Endometrium (tissue), 2 donors: Measurements from ENCODE around the gene SNED1.
"Not testable (repeated sequence)": the region's sequence is repeated elsewhere in the genome, so short reads cannot be mapped to it uniquely, and the experiment has no call there.

Experiments
- FAIRE-seq: peaks from 2 replicates; lab custom pipeline; 2012; peaks lifted over from hg19 to GRCh38; lab: Jason Lieb, UNC
- donor health status: control.
- donor health status: control.

The SNED1 gene

DNA sequence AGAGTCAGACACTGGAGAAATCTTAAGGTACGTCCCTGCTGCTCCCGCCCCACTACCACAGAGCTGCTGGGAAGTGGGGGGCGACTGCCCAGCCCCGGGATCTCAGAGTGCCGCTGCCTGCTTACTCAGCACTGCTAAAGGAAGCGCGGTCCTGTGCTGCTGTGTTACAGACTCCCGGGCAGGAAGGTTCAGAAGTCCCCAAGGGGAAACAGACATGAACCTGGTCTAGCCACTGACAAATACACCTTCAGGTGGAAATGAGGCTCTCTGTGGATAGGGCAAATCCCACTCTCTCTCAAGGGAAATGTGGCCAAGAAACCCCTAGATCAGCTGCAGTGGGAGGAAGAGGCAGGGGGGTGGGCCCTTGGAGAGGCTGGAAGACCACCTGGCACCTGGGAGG, 90.0 kb downstream of the SNED1 start:
- no peak for FAIRE-seq

DNA sequence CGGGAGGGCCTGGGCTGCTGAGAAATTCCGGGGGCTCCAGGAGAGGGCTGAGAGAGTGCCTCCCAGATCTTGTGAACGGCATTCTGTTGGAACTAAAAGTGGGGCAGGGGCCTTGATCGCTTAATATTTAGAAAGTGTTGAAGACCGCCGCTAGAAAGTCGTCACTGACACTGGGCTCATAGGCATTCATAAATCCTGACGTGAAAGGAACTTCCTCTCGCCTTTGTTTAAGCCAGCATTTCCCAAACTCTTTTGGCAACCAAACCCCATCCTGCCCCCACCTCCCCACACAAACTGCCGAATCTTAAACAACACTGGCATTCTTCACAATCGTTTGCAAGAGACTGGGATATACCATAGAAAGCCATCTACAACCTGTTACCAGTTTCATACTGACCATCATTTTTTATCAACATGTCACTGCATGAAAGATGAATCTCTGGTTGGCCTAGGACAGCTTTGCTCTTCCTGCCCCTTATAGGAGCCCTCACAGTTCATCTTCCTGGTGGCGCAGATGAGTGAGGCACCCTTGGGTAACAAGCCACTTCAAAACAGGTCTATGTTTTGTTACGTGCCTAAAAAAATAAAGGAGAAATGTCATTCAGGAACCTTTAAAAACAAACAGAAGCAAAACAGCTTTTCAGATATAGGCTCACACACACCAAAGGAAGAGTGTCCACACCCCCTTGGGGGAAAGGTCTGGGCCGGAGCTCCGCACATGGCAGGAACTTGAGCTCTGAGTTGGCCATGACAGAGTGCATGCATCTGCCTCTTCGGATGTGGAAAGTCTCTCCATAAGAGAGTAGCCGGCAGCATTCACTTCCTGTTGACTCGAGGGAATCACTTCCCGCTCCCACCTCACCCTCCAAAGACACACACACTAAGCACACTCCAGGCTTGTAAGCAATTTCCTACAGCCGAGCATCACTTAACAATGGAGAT, 90.6 kb downstream of the SNED1 start:
- FAIRE-seq, result no peak

DNA sequence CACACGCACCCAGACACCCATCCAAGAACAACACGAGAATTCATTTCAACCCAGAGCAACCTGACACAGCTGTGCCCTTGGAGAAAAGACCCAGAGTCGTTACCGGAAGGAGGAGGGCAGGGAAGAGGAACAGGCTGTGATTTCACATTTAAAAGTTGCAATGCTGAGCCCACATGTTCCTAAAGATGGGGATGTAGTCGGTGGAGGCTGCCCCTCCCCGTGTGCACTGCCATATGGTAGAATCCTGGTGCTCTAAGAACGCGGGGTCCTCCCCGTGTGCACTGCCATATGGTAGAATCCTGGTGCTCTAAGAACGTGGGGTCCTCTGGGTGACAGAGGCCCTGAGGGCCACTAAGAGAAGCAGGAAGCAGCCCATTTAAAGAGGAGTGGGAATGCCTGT, 92.8 kb downstream of the SNED1 start:
- FAIRE-seq, result no peak

DNA sequence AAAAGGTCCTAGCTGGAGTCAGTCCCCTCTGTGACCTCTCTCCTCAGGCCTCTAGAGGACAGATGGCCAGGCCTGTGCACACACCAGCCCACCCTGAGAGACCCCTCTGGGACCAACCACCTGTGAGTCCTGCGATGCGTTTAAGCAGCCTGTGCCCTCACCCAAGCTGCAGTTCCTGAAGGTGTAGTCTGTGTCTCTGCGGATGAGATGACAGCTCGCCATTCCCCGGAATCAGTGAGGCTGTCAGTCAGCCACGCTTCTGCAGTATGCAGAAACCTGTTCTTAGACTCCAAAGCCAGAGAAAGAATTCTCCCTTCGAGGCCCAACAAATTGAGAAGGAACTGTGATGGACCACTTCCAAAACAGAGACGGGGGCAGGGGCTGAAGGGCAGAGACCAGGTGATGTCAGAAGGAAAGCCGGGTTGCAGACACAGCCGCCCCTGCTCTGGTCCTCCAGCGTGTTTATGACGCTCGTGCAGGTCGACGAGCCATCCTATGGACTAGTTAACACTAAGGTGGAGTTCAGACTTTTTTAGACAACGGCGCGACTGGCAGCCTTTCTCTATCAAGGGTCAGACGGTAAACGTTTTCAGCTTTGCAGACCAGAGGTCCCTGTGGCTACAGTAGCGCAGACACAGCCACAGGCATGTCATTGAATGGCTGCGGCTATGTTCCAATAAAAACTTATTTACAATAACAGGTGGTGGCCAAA, 93.5 kb downstream of the SNED1 start:
- FAIRE-seq, result no peak

DNA sequence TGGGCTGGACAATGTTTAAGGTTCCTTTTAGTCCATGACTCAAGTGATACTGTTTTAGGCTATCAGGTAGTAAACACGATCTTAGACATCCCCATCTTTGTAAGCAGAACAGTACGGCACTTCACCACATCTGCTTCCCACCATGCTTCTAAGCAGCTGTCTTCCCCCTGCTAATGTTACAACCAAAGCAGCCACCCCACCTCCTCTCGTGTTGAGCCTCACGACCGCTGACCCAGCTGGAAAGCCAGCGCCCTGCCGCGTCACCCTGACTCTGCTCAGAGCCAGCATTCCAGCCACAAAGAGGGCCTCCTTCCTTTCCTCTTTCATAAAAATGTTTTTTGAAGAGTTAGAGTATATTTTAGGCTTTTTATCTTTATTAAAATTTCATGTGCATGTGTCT, 94.3 kb downstream of the SNED1 start:
- no peak for FAIRE-seq

DNA sequence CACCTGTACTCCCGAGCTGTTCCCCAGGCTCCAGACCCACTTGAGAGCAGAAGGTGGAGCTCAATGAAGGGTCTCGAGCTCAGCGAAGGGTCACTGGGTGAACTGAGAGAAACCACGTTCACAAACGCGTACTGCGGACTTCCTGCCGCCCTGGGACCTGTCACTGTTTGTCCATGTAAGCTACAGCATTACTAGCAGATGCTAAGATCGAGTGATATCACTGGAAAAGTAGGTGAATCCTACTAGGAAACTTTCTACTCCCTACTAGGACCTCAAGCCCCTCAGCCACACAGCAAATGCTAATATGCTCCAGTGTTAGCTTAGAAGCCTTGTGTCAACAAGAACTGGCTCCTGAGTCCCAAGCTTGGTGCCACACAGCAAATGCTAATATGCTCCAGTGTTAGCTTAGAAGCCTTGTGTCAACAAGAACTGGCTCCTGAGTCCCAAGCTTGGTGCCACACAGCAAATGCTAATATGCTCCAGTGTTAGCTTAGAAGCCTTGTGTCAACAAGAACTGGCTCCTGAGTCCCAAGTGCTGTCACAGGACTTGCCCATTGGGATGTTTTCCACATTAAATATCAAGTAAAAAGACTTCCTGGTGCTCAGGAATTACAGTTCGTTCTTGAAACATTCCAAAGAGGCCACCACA, 94.8 kb downstream of the SNED1 start:
- not testable (repeated sequence) for FAIRE-seq

DNA sequence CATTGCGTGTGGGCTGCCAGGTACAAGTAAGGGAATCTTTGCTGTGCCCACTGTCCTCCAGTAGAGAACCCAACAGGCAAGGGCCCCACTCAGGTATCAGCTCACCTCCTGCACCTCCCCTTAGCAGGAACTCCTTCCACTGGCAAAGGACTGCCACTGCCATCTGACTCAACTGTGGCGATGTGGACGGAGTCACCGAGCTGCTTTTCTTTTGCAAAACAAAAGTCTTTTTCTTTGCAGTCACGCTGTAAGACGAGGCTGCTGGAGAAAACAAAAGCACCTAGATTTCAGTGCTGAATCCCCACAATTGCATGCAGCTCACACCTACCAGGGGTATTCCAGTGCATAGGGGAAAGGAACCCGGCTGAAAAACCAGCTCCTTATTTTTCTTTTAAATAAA, 95.8 kb downstream of the SNED1 start:
- FAIRE-seq, result no peak

DNA sequence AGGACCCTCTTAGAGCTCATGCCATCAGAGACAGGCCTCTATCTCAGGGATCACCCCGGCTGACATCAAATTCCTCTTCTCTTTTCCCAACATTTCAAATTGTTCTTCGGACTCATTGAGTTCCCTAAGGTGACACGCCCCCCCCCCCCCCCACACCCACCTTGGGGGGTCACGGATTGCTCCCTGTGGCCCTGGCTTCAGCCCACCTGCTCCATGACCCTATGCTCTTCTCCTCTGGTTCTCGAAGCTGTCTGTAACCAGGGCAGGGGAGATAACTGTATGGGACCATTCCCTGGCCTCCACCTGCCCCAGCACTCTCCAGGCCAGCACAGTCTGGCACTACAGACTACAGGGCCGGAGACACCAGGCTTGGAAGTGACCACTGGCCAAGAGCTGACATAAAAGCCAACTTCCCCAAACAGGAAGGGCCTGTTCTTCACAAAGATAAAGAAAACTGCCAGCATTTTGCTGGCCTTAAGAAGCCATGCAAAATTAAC, 96.6 kb downstream of the SNED1 start:
- no peak for FAIRE-seq

DNA sequence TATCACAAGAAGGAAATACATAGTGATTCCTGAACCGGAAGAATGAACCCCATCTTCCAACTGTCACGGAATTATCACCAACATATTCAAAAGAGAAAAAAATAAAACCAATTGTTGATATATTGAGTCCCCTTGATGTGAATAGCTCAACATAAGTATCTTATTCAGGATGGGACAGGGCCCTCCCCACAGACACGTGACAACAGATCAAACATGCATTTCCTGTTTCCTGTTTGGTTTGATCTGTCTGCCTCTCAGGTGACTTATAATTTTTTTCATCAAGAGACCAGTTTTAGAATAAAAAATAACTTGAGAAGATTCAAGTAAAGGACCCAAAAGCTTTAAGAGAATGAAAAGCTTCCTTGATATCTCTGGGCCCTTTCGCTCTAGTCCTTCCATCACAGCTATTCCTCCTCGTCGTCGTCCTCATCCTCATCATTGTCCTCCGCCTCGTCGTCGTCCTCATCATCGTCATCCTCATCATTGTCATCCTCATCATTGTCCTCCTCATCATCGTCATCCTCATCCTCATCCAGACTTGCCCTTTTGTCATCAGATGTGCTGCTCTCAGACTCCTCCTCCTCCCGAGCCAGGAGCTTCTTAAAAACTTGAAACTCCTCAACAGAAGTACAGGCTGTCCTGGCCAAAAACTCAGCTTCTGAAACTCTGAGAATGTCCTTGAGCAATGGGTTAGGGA, 97.3 kb downstream of the SNED1 start:
- FAIRE-seq, result no peak

DNA sequence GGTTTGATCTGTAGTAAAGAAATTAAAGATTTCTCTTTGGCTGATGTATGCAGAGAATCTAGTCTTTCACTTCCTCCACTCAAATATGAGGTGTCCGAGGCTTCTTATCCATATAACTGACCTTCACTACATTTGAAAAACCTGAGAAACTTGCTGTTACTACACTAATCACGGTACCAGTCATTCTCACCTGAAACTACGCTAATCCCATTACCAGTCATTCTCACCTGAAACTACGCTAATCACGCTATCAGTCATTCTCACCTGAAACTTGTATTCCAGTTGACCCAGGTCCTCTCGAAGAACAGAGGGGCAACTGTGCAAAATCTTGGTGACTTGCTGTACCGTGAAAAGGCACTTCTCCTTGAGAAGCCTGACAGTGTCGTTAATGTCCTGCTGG, 98.6 kb downstream of the SNED1 start:
- FAIRE-seq, result no peak

DNA sequence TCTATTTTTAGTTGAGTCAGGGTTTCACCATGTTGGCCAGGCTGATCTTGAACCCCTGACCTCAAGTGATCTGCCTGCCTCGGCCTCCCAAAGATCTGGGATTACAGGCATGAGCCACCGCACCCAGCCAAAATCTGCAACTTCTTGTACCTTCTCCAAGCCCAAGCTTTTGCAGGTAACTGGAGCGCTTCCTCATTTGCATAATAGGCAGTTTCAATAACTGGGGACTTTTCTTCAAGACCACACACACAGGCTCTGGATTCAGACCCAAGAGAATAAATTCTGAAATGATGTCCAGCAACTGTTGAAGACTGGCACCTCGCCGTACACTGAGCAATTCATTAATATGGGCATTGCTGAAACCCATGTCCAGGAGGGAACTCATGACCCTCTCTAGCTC, 100.8 kb downstream of the SNED1 start:
- FAIRE-seq, result no peak

DNA sequence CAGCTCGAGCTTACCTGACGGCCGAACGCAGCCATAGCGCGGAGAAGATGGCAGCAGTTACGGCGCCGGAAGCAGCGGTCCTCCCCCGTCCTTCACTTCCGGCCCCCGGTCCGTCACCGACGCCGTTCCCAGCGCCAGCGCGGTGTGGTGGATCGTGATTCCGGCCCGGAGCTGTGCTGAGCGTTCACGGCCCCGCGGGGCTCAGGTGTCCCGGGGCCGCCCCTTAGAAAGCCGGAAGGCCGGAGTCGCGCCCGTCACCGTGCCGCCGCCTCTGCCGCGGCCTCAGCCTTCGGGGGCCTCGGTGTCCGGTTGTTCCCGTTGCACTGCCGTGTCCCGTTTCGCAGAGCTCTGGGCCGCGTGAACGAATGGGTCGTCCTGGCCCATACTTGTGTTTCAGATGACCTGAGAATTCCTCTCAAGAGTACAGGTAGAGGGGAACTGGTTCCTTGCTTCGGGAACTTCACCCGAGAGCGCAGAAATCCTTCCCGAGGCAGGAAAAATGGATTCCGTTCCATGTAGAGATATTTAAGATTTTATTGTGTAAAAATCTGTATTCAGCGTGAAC, 103.9 kb downstream of the SNED1 start, which contains the start of gene MTERF4:
MTERF4 (minus strand) TSS at position 49 of the 565 bp plus-strand sequence; CDS start at position 35, 14 bp downstream.
- FAIRE-seq, result no peak

DNA sequence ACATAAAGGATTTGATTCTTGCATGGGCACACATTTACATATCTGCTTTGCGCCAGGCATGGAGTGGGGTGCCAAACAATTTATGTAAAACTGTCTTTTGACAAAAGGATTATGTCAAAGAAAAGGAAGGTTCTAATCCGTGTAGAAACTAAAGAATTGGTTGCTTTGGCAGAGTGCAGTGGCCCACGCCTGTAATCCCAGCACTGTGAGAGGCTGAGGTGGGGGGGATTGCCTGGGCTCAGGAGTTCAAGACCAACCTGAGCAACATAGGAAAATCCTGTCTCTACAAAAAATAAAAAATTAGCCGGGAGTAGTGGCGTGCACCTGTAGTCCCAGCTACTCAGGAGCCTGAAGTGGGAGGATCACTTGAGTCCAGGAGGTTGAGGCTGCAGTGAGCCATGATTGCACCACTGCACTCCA, 104.8 kb downstream of the SNED1 start:
- FAIRE-seq, result no peak

DNA sequence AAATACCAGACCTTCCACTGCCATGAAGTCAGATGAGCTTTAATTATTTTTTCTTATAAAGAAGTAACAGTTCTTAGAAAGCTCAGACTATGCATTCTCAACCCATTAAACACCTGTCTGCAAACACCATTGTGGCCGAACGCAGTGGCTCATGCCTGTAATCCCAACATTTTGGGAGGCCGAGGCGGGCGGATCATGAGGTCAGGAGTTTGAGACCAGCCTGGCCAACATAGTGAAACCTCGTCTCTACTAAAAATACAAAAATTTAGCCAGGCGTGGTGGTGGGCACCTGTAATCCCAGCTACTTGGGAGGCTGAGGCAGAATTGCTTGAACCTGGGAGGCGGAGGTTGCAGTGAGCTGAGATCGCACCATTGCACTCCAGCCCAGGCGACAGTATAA, 106.2 kb downstream of the SNED1 start:
- not testable (repeated sequence) for FAIRE-seq

DNA sequence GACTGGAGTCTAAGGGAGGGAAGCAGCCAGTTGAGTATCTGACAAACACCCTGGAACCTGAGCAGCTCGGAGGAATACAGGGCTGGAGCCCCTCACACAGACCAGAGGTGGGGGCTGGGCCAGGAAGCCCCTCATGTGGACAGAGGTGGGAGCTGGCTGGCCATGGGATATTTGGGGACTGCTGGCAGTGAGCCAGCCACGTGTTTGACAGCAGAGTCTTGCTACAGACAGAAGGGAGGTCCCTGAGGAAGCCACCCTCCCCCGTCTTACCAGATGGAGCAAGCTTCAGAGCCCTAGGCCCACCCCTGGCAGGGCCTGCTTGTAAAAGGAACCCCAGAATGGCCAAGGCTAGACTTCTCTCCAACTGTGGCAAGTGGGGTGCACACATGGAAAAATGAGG, 107.2 kb downstream of the SNED1 start:
- FAIRE-seq, result no peak

DNA sequence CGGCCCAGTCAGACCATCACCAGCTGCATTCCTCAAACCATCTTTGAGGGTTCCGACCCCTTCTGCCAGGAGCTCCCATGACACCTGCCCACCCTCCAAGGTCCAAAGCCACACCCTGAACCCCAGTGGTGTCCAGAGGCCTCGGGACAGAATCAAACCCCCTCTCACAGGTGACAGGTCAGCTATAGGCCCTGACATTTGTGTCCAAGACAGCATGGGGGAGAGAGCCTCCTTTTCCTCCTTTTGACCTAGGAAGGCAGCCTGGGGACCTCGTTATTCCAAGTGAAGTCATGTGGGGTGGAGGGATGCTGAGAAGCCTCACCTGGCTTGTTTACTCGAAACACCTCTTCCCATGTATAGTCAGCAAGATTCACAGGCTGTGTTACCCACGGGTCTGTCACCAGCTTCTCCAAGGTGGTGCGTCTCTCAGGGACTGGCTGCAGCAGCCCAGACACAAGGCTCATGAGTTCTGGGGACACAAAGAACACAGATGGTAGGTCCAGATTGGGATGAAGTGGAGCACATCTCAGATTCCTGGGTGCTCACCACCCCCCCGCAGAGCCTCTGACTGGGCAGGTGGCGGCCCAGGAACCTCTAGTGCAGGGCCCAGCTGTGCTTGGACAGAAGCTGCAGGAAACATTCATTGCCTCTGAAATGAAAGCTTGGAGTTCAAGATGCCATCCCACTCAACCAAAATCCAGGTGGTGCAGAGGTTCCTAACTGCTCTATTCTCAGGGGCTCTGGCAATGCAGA, 108.8 kb downstream of the SNED1 start:
- no peak for FAIRE-seq

DNA sequence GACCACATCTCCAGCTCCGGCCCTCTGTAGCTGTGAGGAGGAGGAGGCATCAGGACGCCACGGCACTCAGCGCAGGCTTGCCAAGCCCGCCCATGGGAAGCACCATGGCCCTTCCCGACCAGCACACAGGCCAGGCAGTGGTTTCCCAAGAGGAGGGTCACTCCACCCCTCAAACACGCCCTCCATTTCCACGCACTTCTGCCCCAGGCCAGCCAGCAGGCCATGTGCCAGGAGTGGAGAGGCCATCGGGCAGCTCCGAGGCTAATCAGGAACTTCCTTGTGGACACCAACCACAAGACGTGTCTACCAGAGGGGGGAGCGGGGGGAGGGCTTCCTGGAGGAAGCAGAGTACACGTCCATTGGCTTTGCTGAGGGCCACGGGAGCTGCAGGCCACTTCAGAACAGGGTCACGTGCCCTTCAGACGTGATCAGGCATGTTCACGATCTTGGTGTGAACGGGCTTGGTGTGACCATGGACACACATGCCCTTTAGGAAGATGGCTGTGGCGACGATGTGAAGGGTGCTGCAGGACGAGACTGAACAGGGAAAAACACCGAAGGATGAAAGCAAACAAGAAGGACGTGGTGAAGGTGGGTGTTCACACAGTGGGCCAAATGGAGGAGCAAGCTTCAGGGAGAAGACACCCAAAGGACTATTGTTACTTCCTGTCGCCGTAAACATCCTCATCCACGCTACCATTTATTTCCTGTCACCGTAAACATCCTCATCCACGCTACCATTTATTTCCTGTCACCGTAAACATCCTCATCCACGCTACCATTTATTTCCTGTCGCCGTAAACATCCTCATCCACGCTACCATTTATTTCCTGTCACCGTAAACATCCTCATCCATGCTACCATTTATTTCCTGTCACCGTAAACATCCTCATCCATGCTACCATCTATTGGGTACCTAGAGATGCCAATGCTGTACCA, 110.1 kb downstream of the SNED1 start:
- no peak for FAIRE-seq

DNA sequence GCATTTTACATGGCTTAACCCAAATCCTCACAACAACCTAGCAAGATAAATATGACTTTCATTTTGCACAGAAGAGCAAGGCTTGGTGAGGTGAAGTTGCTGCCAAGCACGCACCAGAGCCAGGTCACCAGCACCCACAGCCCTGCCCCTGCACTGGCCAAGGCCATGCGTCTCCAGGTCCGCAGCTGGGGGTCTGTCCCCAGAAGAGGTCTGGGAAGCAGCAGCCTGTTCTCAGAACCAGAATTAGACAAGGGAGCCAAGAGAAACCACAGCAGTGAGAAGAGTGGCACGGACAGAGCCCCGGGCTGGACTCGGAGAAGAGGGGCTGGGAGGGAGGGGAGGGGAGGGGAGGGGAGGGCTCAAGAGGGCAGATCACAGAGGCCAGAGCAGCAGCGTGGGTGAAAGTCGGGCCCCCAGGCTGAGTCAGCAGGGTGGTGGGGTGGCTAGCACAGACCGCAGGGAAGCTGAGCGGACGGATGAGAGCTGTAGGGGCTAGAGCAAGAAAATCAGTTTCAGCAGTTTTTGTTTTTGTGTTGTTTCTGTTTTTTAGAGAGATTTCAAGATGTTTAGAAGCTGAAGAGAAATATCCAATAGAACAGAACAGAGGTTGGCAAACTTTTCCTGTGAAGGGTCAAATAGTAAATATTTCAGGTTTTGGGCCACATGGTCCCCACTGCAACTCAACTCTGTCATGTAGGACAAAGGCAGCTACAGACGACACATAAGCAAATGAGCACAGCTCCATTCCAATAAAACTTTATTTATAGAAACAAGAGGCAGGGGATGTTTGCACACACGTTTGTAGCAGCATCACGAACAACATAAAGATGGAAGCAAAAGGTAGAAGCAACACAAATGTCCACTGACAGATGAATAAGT, 111.0 kb downstream of the SNED1 start:
- FAIRE-seq, result no peak
